Memory B cell (primary cell): Measurements from ENCODE around the gene USP6NL.

Experiments
- ATAC-seq: fragments of 150-1000 bp; cut with Tn5 transposase; 2 replicates; pipeline ENCODE4 v1.10.0; 2021; ENCODE audit warnings: low read depth, mild to moderate bottlenecking, moderate library complexity
- DNase-seq, 2 donors: peaks; one replicate each; pipeline ENCODE4 v3.0.0; 2022; ENCODE audit warnings: low spot score in 2 of 2
- H3K27ac Mint-ChIP-seq: one replicate; pipeline ENCODE4 v1.8.0; 2022; ENCODE audit warnings: mild to moderate bottlenecking, moderate library complexity, mixed read lengths
- H3K27me3 Mint-ChIP-seq: one replicate; pipeline ENCODE4 v1.8.0; 2022; ENCODE audit warnings: mixed read lengths
- H3K36me3 Mint-ChIP-seq: one replicate; pipeline ENCODE4 v1.8.0; 2022; ENCODE audit warnings: mild to moderate bottlenecking, mixed read lengths
- H3K4me1 Mint-ChIP-seq: one replicate; pipeline ENCODE4 v1.8.0; 2022; ENCODE audit warnings: mixed read lengths
- H3K4me3 Mint-ChIP-seq: one replicate; pipeline ENCODE4 v1.8.0; 2022; ENCODE audit warnings: mild to moderate bottlenecking, moderate library complexity, mixed read lengths
- H3K9me3 Mint-ChIP-seq: one replicate; pipeline ENCODE4 v1.8.0; 2022; ENCODE audit warnings: mixed read lengths

Gene USP6NL

GRCh38 chr10:11594589-11595394, 16.7 kb downstream of the USP6NL start:
- no peaks in the 10 kb centered on the region for H3K27me3 Mint-ChIP-seq
- peaks cover 33% of the 10 kb centered on the region for H3K4me1 Mint-ChIP-seq
- H3K4me3 Mint-ChIP-seq = peak overlapping the region; percentile 63
- H3K36me3 Mint-ChIP-seq = peaks cover 12% of the 10 kb centered on the region
- ATAC-seq (peak; percentile 79), DNase-seq (no peak)
- no peaks in the 10 kb centered on the region for H3K9me3 Mint-ChIP-seq
- peak overlapping the region; percentile 82 for H3K27ac Mint-ChIP-seq

GRCh38 chr10:11593612-11594011, 17.8 kb downstream of the USP6NL start:
- H3K9me3 Mint-ChIP-seq = no peaks in the 10 kb centered on the region
- no peaks in the 10 kb centered on the region for H3K27me3 Mint-ChIP-seq
- H3K27ac Mint-ChIP-seq = peak overlapping the region; percentile 82
- no peak overlapping the region for H3K4me3 Mint-ChIP-seq
- H3K36me3 Mint-ChIP-seq = peaks cover 12% of the 10 kb centered on the region
- H3K4me1 Mint-ChIP-seq = peaks cover 38% of the 10 kb centered on the region
- DNase-seq = no peak
- no peak for ATAC-seq

- peaks cover 16% of the 10 kb centered on the region for H3K36me3 Mint-ChIP-seq
- H3K9me3 Mint-ChIP-seq = peaks cover 1% of the 10 kb centered on the region
- H3K4me1 Mint-ChIP-seq = peaks cover 42% of the 10 kb centered on the region
- ATAC-seq (no peak), DNase-seq (no peak)
- H3K27me3 Mint-ChIP-seq = no peaks in the 10 kb centered on the region
- H3K27ac Mint-ChIP-seq = no peak overlapping the region
- H3K4me3 Mint-ChIP-seq = peak overlapping the region; percentile 29
These were observed 21.7 kb downstream of the USP6NL start for GRCh38 chr10:11589738-11590137.

GRCh38 chr10:11588873-11589574, 22.4 kb downstream of the USP6NL start:
- H3K36me3 Mint-ChIP-seq = peaks cover 19% of the 10 kb centered on the region
- peaks cover 43% of the 10 kb centered on the region for H3K4me1 Mint-ChIP-seq
- no peak overlapping the region for H3K27ac Mint-ChIP-seq
- ATAC-seq (no peak), DNase-seq (no peak)
- H3K9me3 Mint-ChIP-seq = peaks cover 1% of the 10 kb centered on the region
- no peak overlapping the region for H3K4me3 Mint-ChIP-seq
- no peaks in the 10 kb centered on the region for H3K27me3 Mint-ChIP-seq

- DNase-seq = no peak
- peak overlapping the region; percentile 80 for H3K27ac Mint-ChIP-seq
- peaks cover 1% of the 10 kb centered on the region for H3K9me3 Mint-ChIP-seq
- peaks cover 18% of the 10 kb centered on the region for H3K36me3 Mint-ChIP-seq
- H3K4me3 Mint-ChIP-seq = no peak overlapping the region
- no peaks in the 10 kb centered on the region for H3K27me3 Mint-ChIP-seq
- peaks cover 40% of the 10 kb centered on the region for H3K4me1 Mint-ChIP-seq
- ATAC-seq = no peak
These were observed 23.7 kb downstream of the USP6NL start for GRCh38 chr10:11587722-11588259.

GRCh38 chr10:11586170-11586569, 25.3 kb downstream of the USP6NL start:
- DNase-seq (no peak), ATAC-seq (no peak)
- peaks cover 44% of the 10 kb centered on the region for H3K4me1 Mint-ChIP-seq
- H3K27ac Mint-ChIP-seq = no peak overlapping the region
- H3K9me3 Mint-ChIP-seq = peaks cover 1% of the 10 kb centered on the region
- no peaks in the 10 kb centered on the region for H3K27me3 Mint-ChIP-seq
- H3K4me3 Mint-ChIP-seq = no peak overlapping the region
- peaks cover 20% of the 10 kb centered on the region for H3K36me3 Mint-ChIP-seq

- Mint-ChIP-seq H3K9me3 (peaks cover 1% of the 10 kb centered on the region), H3K4me1 (peaks cover 37% of the 10 kb centered on the region), H3K27me3 (no peaks in the 10 kb centered on the region), H3K36me3 (peaks cover 19% of the 10 kb centered on the region), H3K27ac (peak overlapping the region; percentile 38), H3K4me3 (no peak overlapping the region)
- no peak for DNase-seq
- no peak for ATAC-seq
These were observed 30.2 kb downstream of the USP6NL start for GRCh38 chr10:11581213-11581612.

GRCh38 chr10:11579885-11580284, 31.6 kb downstream of the USP6NL start:
- Mint-ChIP-seq H3K36me3 (peaks cover 16% of the 10 kb centered on the region), H3K9me3 (no peaks in the 10 kb centered on the region), H3K27ac (peak overlapping the region; percentile 21), H3K4me3 (no peak overlapping the region), H3K27me3 (no peaks in the 10 kb centered on the region), H3K4me1 (peaks cover 42% of the 10 kb centered on the region)
- ATAC-seq (no peak), DNase-seq (no peak)

- Mint-ChIP-seq H3K36me3 (peaks cover 6% of the 10 kb centered on the region), H3K4me3 (no peak overlapping the region), H3K9me3 (no peaks in the 10 kb centered on the region), H3K4me1 (peaks cover 43% of the 10 kb centered on the region), H3K27ac (no peak overlapping the region), H3K27me3 (no peaks in the 10 kb centered on the region)
- ATAC-seq (peak; percentile 67), DNase-seq (no peak)
These were observed 32.6 kb downstream of the USP6NL start for GRCh38 chr10:11578802-11579255.

- no peak for DNase-seq
- Mint-ChIP-seq H3K27ac (peak overlapping the region; percentile 75), H3K9me3 (no peaks in the 10 kb centered on the region), H3K27me3 (no peaks in the 10 kb centered on the region), H3K4me1 (peaks cover 45% of the 10 kb centered on the region), H3K4me3 (no peak overlapping the region), H3K36me3 (peaks cover 5% of the 10 kb centered on the region)
- ATAC-seq = no peak
These were observed 35.2 kb downstream of the USP6NL start for GRCh38 chr10:11576092-11576809.

- peaks cover 48% of the 10 kb centered on the region for H3K4me1 Mint-ChIP-seq
- peak overlapping the region; percentile 58 for H3K4me3 Mint-ChIP-seq
- peak overlapping the region; percentile 75 for H3K27ac Mint-ChIP-seq
- H3K27me3 Mint-ChIP-seq = no peaks in the 10 kb centered on the region
- DNase-seq (no peak), ATAC-seq (peak; percentile 76)
- H3K36me3 Mint-ChIP-seq = peaks cover 7% of the 10 kb centered on the region
- H3K9me3 Mint-ChIP-seq = peaks cover 2% of the 10 kb centered on the region
These were observed 38.0 kb downstream of the USP6NL start for GRCh38 chr10:11573497-11573896.

- peaks cover 2% of the 10 kb centered on the region for H3K9me3 Mint-ChIP-seq
- H3K4me3 Mint-ChIP-seq = no peak overlapping the region
- H3K4me1 Mint-ChIP-seq = peaks cover 57% of the 10 kb centered on the region
- DNase-seq (no peak), ATAC-seq (no peak)
- peak overlapping the region; percentile 76 for H3K27ac Mint-ChIP-seq
- no peaks in the 10 kb centered on the region for H3K27me3 Mint-ChIP-seq
- peaks cover 11% of the 10 kb centered on the region for H3K36me3 Mint-ChIP-seq
These were observed 40.7 kb downstream of the USP6NL start for GRCh38 chr10:11570751-11571150.

GRCh38 chr10:11569471-11569870, 42.0 kb downstream of the USP6NL start:
- no peaks in the 10 kb centered on the region for H3K27me3 Mint-ChIP-seq

GRCh38 chr10:11568578-11568977, 42.9 kb downstream of the USP6NL start:
- Mint-ChIP-seq H3K4me1 (peaks cover 54% of the 10 kb centered on the region), H3K9me3 (peaks cover 2% of the 10 kb centered on the region), H3K27ac (peak overlapping the region; percentile 76)

More at GRCh38 chr10:11569471-11569870, 42.0 kb downstream of the USP6NL start:
- DNase-seq (no peak), ATAC-seq (no peak)
- Mint-ChIP-seq H3K9me3 (peaks cover 2% of the 10 kb centered on the region), H3K4me3 (no peak overlapping the region), H3K27ac (peak overlapping the region; percentile 76), H3K4me1 (peaks cover 53% of the 10 kb centered on the region), H3K36me3 (peaks cover 14% of the 10 kb centered on the region)

More at GRCh38 chr10:11568578-11568977, 42.9 kb downstream of the USP6NL start:
- no peak for DNase-seq
- no peaks in the 10 kb centered on the region for H3K27me3 Mint-ChIP-seq
- no peak for ATAC-seq
- no peak overlapping the region for H3K4me3 Mint-ChIP-seq
- peaks cover 16% of the 10 kb centered on the region for H3K36me3 Mint-ChIP-seq
